Tibial artery (tissue), 4 donors: ENCODE data around the gene RNF217.

Source experiments
- DNase-seq, 2 donors: peaks; one replicate each; pipeline ENCODE4 v3.0.0-alpha.2; 2019
- H3K27ac ChIP-seq, 2 donors: fragments of 200-600 bp; sonication (generic) in 1 of 2; 1 replicate in 1 of 2; 2 replicates in 1 of 2; pipeline ENCODE4 v1.5.1; 2018 to 2019; ENCODE audit warnings: mild to moderate bottlenecking in 1 of 2
- H3K27me3 ChIP-seq, 2 donors: fragments of 200-600 bp; sonication (generic) in 1 of 2; one replicate each; pipeline versions ENCODE4 v1.5.1 to v1.6.0; 2016 to 2019
- H3K36me3 ChIP-seq, 3 donors: fragments of 200-600 bp; sonication (generic) in 2 of 3; one replicate each; pipeline ENCODE4 v1.5.1; 2016 to 2019; ENCODE audit warnings: mild to moderate bottlenecking in 2 of 3
- H3K4me1 ChIP-seq, 4 donors: fragments of 200-600 bp; sonication (generic) in 2 of 4; 1 replicate in 3 of 4; 2 replicates in 1 of 4; pipeline ENCODE4 v1.5.1; 2016 to 2019
- H3K4me3 ChIP-seq, 2 donors: fragments of 200-600 bp; sonication (generic) in 1 of 2; 1 replicate in 1 of 2; 2 replicates in 1 of 2; pipeline ENCODE4 v1.5.1; 2018 to 2019; ENCODE audit warnings: mild to moderate bottlenecking in 2 of 2
- H3K9me3 ChIP-seq, 3 donors: fragments of 200-600 bp; sonication (generic) in 1 of 3; one replicate each; pipeline ENCODE4 v1.5.1; 2016 to 2019
- CTCF ChIP-seq, 2 experiments: fragments of 200-600 bp in 1 of 2; fragments of 450-650 bp in 1 of 2; IDR thresholded peaks; one replicate each; pipeline ENCODE4 v1.5.1; 2017 to 2019; ENCODE audit warnings: antibody characterized with exemption in 2 of 2, mild to moderate bottlenecking in 1 of 2, moderate library complexity in 1 of 2
- intact Hi-C: fragments of 100-400 bp; cut with DNase I; formaldehyde crosslinking; loops from one replicate; pipeline ENCODE4 v1.15.0; 2023; ENCODE audit warnings: low total_unique reads

The RNF217 gene

GRCh38 chr6:125075741-125076481 lies 113.7 kb downstream of the RNF217 start:
- peaks cover 5 to 22% (median 13%) of the 10 kb centered on the region in 3 donors for H3K36me3 ChIP-seq
- no peaks in the 10 kb centered on the region for H3K9me3 ChIP-seq
- no peak overlapping the region for H3K27ac ChIP-seq
- DNase-seq, result no peak
- H3K27me3 ChIP-seq, result no peaks in the 10 kb centered on the region
- intact Hi-C loops, result no loop called here
- H3K4me3 ChIP-seq, result no peak overlapping the region
- TF ChIP-seq CTCF (IDR thresholded peaks at IDR 0.05), result no peak
- peaks cover 0 to 8% (median 0%) of the 10 kb centered on the region in 4 donors for H3K4me1 ChIP-seq

GRCh38 chr6:125076482-125076742 lies 114.2 kb downstream of the RNF217 start:
- TF ChIP-seq CTCF (IDR thresholded peaks at IDR 0.05), result no peak
- Histone ChIP-seq H3K4me1 (peaks cover 0 to 12% (median 0%) of the 10 kb centered on the region in 4 donors), H3K27me3 (no peaks in the 10 kb centered on the region), H3K36me3 (peaks cover 5 to 22% (median 13%) of the 10 kb centered on the region in 3 donors), H3K27ac (no peak overlapping the region), H3K9me3 (no peaks in the 10 kb centered on the region), H3K4me3 (no peak overlapping the region)
- DNase-seq, result no peak
- intact Hi-C loops, result no loop called here

GRCh38 chr6:125077453-125077852 lies 115.2 kb downstream of the RNF217 start:
- Histone ChIP-seq H3K36me3 (peaks cover 5 to 29% (median 13%) of the 10 kb centered on the region in 3 donors), H3K4me3 (no peak overlapping the region), H3K9me3 (no peaks in the 10 kb centered on the region), H3K27ac (no peak overlapping the region), H3K27me3 (no peaks in the 10 kb centered on the region), H3K4me1 (peaks cover 0 to 12% (median 0%) of the 10 kb centered on the region in 4 donors)
- intact Hi-C loops, result no loop called here
- no peak for TF ChIP-seq CTCF (IDR thresholded peaks at IDR 0.05)
- DNase-seq, result no peak

GRCh38 chr6:125078602-125079321 lies 116.5 kb downstream of the RNF217 start:
- no peak overlapping the region for H3K27ac ChIP-seq
- H3K4me3 ChIP-seq, result no peak overlapping the region
- H3K27me3 ChIP-seq, result no peaks in the 10 kb centered on the region
- TF ChIP-seq CTCF (IDR thresholded peaks at IDR 0.05), result no peak
- intact Hi-C loops, result no loop called here
- H3K4me1 ChIP-seq, result peaks cover 0 to 12% (median 0%) of the 10 kb centered on the region in 4 donors
- no peak for DNase-seq
- H3K9me3 ChIP-seq, result no peaks in the 10 kb centered on the region
- H3K36me3 ChIP-seq, result peaks cover 5 to 39% (median 21%) of the 10 kb centered on the region in 3 donors

GRCh38 chr6:125082908-125083683 lies 120.9 kb downstream of the RNF217 start:
- no peak for DNase-seq
- peaks cover 0 to 24% (median 12%) of the 10 kb centered on the region in 3 donors for H3K36me3 ChIP-seq
- no peak overlapping the region for H3K4me3 ChIP-seq
- TF ChIP-seq CTCF (IDR thresholded peaks at IDR 0.05), result no peak
- no peaks in the 10 kb centered on the region for H3K9me3 ChIP-seq
- no peaks in the 10 kb centered on the region for H3K27me3 ChIP-seq
- no peak overlapping the region for H3K27ac ChIP-seq
- intact Hi-C loops, result no loop called here
- H3K4me1 ChIP-seq, result peaks cover 0 to 23% (median 2%) of the 10 kb centered on the region in 4 donors
